Measurements from ENCODE around the gene IP6K1.

IP6K1 gene

DNA sequence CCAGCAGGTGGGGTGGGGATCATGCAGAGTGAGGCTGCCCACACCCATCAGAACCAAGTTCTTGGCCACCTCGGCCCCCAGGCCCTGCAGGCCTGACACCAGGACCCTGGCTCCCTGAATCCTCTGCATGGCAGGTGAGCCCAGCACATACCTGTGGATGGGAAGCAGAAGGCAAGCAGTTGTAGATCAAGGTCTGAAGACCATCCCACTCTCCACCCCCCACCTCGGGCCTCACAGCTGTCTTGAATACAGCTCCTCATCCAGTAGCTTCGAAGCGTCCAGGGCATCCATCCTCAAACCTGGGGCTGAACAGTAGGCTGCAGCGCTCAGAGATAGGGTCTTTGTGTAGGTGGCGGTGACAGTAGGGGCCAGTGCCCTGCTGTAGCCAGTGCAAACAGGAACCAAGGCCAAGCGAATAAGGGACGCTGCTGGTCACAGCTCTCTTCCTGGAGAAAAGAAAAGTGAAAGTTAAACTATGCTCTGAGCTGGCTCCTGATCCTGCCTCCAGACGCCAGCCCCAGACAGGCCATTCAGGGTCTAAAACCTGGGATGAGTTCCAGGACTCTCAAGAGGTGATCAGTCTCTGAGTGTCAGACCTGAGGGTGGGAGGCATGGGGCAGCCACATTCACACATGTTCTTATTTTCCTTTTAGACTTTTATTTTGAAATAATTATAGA is 27.3 kb upstream of the IP6K1 start, which contains the start of gene UBA7:
TSS of gene UBA7 (minus strand) at position 457 of the 678 bp plus-strand sequence. CDS start at position 291, 166 bp downstream.
- TF ChIP-seq, protein P1, sequence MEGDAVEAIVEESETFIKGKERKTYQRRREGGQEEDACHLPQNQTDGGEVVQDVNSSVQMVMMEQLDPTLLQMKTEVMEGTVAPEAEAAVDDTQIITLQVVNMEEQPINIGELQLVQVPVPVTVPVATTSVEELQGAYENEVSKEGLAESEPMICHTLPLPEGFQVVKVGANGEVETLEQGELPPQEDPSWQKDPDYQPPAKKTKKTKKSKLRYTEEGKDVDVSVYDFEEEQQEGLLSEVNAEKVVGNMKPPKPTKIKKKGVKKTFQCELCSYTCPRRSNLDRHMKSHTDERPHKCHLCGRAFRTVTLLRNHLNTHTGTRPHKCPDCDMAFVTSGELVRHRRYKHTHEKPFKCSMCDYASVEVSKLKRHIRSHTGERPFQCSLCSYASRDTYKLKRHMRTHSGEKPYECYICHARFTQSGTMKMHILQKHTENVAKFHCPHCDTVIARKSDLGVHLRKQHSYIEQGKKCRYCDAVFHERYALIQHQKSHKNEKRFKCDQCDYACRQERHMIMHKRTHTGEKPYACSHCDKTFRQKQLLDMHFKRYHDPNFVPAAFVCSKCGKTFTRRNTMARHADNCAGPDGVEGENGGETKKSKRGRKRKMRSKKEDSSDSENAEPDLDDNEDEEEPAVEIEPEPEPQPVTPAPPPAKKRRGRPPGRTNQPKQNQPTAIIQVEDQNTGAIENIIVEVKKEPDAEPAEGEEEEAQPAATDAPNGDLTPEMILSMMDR (IDR thresholded peaks at IDR 0.05; ENCODE audit: borderline replicate concordance, extremely low read depth, low read length, poor library complexity, severe bottlenecking): no peak
- TF ChIP-seq EZH2 (IDR thresholded peaks at IDR 0.05; ENCODE audit: borderline replicate concordance, low read depth, low read length, severe bottlenecking): no peak
- H3K9me3 ChIP-seq (ENCODE audit: insufficient read depth, low read length, severe bottlenecking): no peaks in the 10 kb centered on the region
- H3K27me3 ChIP-seq (ENCODE audit: insufficient read depth, low read length, poor library complexity): no peaks in the 10 kb centered on the region
- H3K79me2 ChIP-seq (ENCODE audit: insufficient read depth, low read length): no peaks in the 10 kb centered on the region
- H4K20me1 ChIP-seq (ENCODE audit: insufficient read depth, low read length): no peaks in the 10 kb centered on the region
- peak within 1 kb of the TSS; percentile 88 for H2AFZ ChIP-seq (ENCODE audit: low read depth, low read length)
- H3K36me3 ChIP-seq (ENCODE audit: insufficient read depth, low read length): peaks cover 22% of the 10 kb centered on the region
- peak within 1 kb of the TSS; percentile 9 to 60; a peak in 3 of 4 replicates for H3K4me3 ChIP-seq (ENCODE audit: low read depth in 1 of 2, low read length in 2 of 2)
- peak; percentile 95 for ATAC-seq (ENCODE audit: insufficient read depth, low read depth)
- H3K4me1 ChIP-seq (ENCODE audit: insufficient read depth, low read length): peaks cover 26% of the 10 kb centered on the region
- peak within 1 kb of the TSS; percentile 71 for H3K4me2 ChIP-seq (ENCODE audit: insufficient read depth, low read length)
- peak within 1 kb of the TSS; percentile 87 for H3K27ac ChIP-seq (ENCODE audit: low read length)
- H3K9ac ChIP-seq (ENCODE audit: low read depth, low read length): peak within 1 kb of the TSS; percentile 61
- DNase-seq: peak; percentile 66

DNA sequence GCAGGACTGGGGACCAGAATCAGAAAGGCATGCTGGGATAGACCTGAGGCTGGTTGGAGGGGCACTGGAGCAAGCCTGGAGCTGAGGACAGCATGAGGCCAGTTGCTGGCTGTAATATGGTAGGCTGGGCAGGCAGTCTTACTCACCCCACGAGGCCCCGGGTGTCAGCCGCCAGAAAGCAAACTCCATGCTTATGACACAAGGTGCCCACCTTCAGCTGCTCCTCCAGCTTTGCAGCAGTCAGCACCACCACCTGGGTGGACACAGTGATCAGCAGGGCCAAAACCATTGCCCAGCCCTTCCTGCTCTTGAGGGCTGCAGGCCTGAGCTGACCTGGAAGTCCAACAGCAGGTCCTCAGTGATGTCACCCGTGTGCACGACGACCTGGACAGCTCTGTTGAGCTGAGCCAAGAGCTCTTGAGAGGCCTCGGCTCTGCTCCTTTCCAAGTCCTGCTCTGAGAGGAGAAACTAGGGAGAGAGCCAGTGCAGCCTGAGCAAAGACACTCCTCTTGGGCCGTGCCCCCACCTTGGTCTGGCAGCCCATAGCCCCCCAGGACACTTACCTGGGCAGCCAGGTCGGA is 26.7 kb upstream of the IP6K1 start:
- Histone ChIP-seq H3K4me1 (ENCODE audit: insufficient read depth, low read length) (peaks cover 27% of the 10 kb centered on the region), H3K9me3 (ENCODE audit: insufficient read depth, low read length, severe bottlenecking) (no peaks in the 10 kb centered on the region), H3K4me2 (ENCODE audit: insufficient read depth, low read length) (peak overlapping the region; percentile 71), H2AFZ (ENCODE audit: low read depth, low read length) (peak overlapping the region; percentile 88), H4K20me1 (ENCODE audit: insufficient read depth, low read length) (no peaks in the 10 kb centered on the region), H3K27ac (ENCODE audit: low read length) (peak overlapping the region; percentile 87), H3K4me3 (ENCODE audit: low read depth in 1 of 2, low read length in 2 of 2) (peak overlapping the region; percentile 9 to 60; a peak in 3 of 4 replicates), H3K9ac (ENCODE audit: low read depth, low read length) (peak overlapping the region; percentile 61), H3K27me3 (ENCODE audit: insufficient read depth, low read length, poor library complexity) (no peaks in the 10 kb centered on the region), H3K36me3 (ENCODE audit: insufficient read depth, low read length) (peaks cover 22% of the 10 kb centered on the region), H3K79me2 (ENCODE audit: insufficient read depth, low read length) (no peaks in the 10 kb centered on the region)
- TF ChIP-seq EZH2 (IDR thresholded peaks at IDR 0.05; ENCODE audit: borderline replicate concordance, low read depth, low read length, severe bottlenecking): no peak
- TF ChIP-seq, protein P1 (IDR thresholded peaks at IDR 0.05; ENCODE audit: borderline replicate concordance, extremely low read depth, low read length, poor library complexity, severe bottlenecking): no peak
- ATAC-seq (ENCODE audit: insufficient read depth, low read depth): peak; percentile 13
- no peak for DNase-seq

DNA sequence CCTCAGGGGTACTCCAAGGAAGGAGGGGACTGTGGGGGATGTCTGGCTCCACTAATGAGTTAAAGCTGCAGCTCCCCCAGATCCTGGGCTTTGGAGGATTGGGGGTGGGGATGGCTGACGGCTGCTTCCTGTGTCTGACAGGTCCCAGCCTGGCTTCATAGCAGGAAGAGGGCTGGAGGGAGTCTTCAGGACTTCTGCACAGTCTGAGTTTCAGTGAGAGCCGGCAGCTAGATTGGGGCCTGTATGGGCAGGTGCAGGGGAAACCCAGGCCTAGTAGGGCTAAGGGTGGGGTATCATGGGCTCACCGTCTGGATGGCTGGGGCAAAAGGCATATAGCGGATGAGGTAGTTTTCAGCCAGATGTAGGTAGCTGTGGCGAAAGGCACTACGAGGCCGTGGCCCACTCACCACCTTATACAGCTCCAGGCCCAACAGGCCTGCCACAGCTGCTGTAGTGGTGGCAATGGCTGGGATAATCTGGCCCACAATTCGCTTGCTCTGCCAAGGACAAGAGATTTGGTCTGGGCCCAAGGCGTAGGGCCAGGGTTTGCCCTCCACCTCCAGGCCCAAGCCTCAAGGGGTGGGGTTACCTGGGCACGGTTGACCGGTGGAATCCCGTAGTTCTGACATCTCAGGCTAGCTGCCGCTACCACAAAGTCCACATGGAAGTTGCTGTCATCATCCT is 21.2 kb upstream of the IP6K1 start:
- H2AFZ ChIP-seq (ENCODE audit: low read depth, low read length): no peak overlapping the region
- ATAC-seq (ENCODE audit: insufficient read depth, low read depth): no peak
- H3K79me2 ChIP-seq (ENCODE audit: insufficient read depth, low read length): no peaks in the 10 kb centered on the region
- H3K4me3 ChIP-seq (ENCODE audit: low read depth in 1 of 2, low read length in 2 of 2): no peak overlapping the region
- DNase-seq: no peak
- peaks cover 12% of the 10 kb centered on the region for H3K27me3 ChIP-seq (ENCODE audit: insufficient read depth, low read length, poor library complexity)
- H4K20me1 ChIP-seq (ENCODE audit: insufficient read depth, low read length): peaks cover 16% of the 10 kb centered on the region
- no peaks in the 10 kb centered on the region for H3K9me3 ChIP-seq (ENCODE audit: insufficient read depth, low read length, severe bottlenecking)
- no peak overlapping the region for H3K27ac ChIP-seq (ENCODE audit: low read length)
- no peak overlapping the region for H3K4me2 ChIP-seq (ENCODE audit: insufficient read depth, low read length)
- H3K4me1 ChIP-seq (ENCODE audit: insufficient read depth, low read length): peaks cover 59% of the 10 kb centered on the region
- no peak for TF ChIP-seq EZH2 (IDR thresholded peaks at IDR 0.05; ENCODE audit: borderline replicate concordance, low read depth, low read length, severe bottlenecking)
- TF ChIP-seq, protein P1 (IDR thresholded peaks at IDR 0.05; ENCODE audit: borderline replicate concordance, extremely low read depth, low read length, poor library complexity, severe bottlenecking): no peak
- peaks cover 22% of the 10 kb centered on the region for H3K36me3 ChIP-seq (ENCODE audit: insufficient read depth, low read length)
- 0 out of 2 replicates have a peak overlapping the region, but pooled peaks have one; percentile 2 for H3K9ac ChIP-seq (ENCODE audit: low read depth, low read length)
